Neural progenitor cell (in vitro differentiated cells): ENCODE measurements around the gene TSGA10. TPM values are rescaled to one million over a fixed set of nuclear protein-coding genes. Genes with fewer than 3 reads are reported as not detected.

Experiments used
- DNase-seq: peaks from one replicate; pipeline ENCODE4 v3.0.0-alpha.2; 2016; ENCODE audit warnings: low spot score
- H2AFZ ChIP-seq: fragments of 200-600 bp; sonication (generic); replicated peaks from 2 replicates; pipeline ENCODE4 v1.6.1; 2016; ENCODE audit warnings: antibody characterized with exemption
- H3F3A ChIP-seq: fragments of 200-600 bp; sonication (generic); 2 replicates; pipeline ENCODE4 v1.6.1; 2016; ENCODE audit warnings: antibody characterized with exemption, low read depth
- H3K27ac ChIP-seq: fragments of 200-600 bp; sonication (generic); 2 replicates; pipeline ENCODE4 v1.5.1; 2016; ENCODE audit warnings: mild to moderate bottlenecking
- H3K27me3 ChIP-seq: fragments of 200-600 bp; sonication (generic); 2 replicates; pipeline ENCODE4 v1.6.1; 2016; ENCODE audit warnings: mild to moderate bottlenecking, moderate library complexity
- H3K36me3 ChIP-seq: fragments of 200-600 bp; sonication (generic); 2 replicates; pipeline ENCODE4 v1.5.1; 2016
- H3K4me1 ChIP-seq: fragments of 200-600 bp; sonication (generic); 2 replicates; pipeline ENCODE4 v1.6.1; 2016; ENCODE audit warnings: mixed run types
- H3K4me2 ChIP-seq: fragments of 200-600 bp; sonication (generic); 2 replicates; pipeline ENCODE4 v1.6.1; 2016
- H3K4me3 ChIP-seq: fragments of 200-600 bp; sonication (generic); 2 replicates; pipeline ENCODE4 v1.5.1; 2016
- H3K79me2 ChIP-seq: fragments of 200-600 bp; sonication (generic); 2 replicates; pipeline ENCODE4 v1.6.1; 2016; ENCODE audit warnings: low read depth
- H3K9ac ChIP-seq: fragments of 200-600 bp; sonication (generic); 2 replicates; pipeline ENCODE4 v1.6.1; 2016
- H3K9me3 ChIP-seq: fragments of 200-600 bp; sonication (generic); 2 replicates; pipeline ENCODE4 v1.5.1; 2016; ENCODE audit warnings: low read depth
- H4K20me1 ChIP-seq: fragments of 200-600 bp; sonication (generic); 2 replicates; pipeline ENCODE4 v1.6.1; 2016; ENCODE audit warnings: low read depth
- H3K27ac Mint-ChIP-seq: 3 replicates; pipeline ENCODE4 v1.8.0; 2021; ENCODE audit warnings: mixed read lengths
- H3K27me3 Mint-ChIP-seq: 2 replicates; pipeline ENCODE4 v1.8.0; 2022; ENCODE audit warnings: low read depth, mild to moderate bottlenecking, inconsistent platforms, moderate library complexity, mixed read lengths; ENCODE audit not compliant: insufficient read depth
- H3K36me3 Mint-ChIP-seq: 3 replicates; pipeline ENCODE4 v1.8.0; 2021; ENCODE audit warnings: mixed read lengths
- H3K4me1 Mint-ChIP-seq: 3 replicates; pipeline ENCODE4 v1.8.0; 2021; ENCODE audit warnings: mixed read lengths
- H3K4me3 Mint-ChIP-seq: 3 replicates; pipeline ENCODE4 v1.8.0; 2021; ENCODE audit warnings: mild to moderate bottlenecking, moderate library complexity, mixed read lengths
- H3K9me3 Mint-ChIP-seq: 3 replicates; pipeline ENCODE4 v1.8.0; 2020; ENCODE audit warnings: mixed read lengths
- CTCF ChIP-seq: fragments of 200-600 bp; sonication (generic); IDR thresholded peaks from 2 replicates; pipeline ENCODE4 v1.5.1; 2017; ENCODE audit warnings: antibody characterized with exemption, mild to moderate bottlenecking
- EZH2 ChIP-seq: fragments of 200-600 bp; sonication (generic); IDR thresholded peaks from 2 replicates; pipeline ENCODE4 v1.6.1; 2017; ENCODE audit warnings: antibody characterized with exemption, mild to moderate bottlenecking, moderate library complexity
- EZH2phosphoT487 ChIP-seq: fragments of 200-600 bp; sonication (generic); IDR thresholded peaks from 2 replicates; pipeline ENCODE4 v1.6.1; 2017; ENCODE audit warnings: antibody characterized with exemption
- total RNA-seq: library from RNA; depleted of rRNA; stranded (reverse); fragments of >200 nt; gene quantifications from 2 replicates; pipeline ENCODE4 v1.2.3, GENCODE V29; 2015; ENCODE audit warnings: low replicate concordance

The TSGA10 gene
- total RNA-seq, 1 donor from 2014 or later, result 5.8 TPM

GRCh38 chr2:99106913-99107312 is 47.8 kb downstream of the TSGA10 start:
- Histone ChIP-seq H3K79me2 (no peaks in the 10 kb centered on the region), H3K36me3 (no peaks in the 10 kb centered on the region), H3K27me3 (no peaks in the 10 kb centered on the region), H3K27ac (no peak overlapping the region), H3K4me1 (no peaks in the 10 kb centered on the region), H4K20me1 (no peaks in the 10 kb centered on the region), H3F3A (no peaks in the 10 kb centered on the region), H3K4me2 (no peak overlapping the region), H3K9me3 (no peaks in the 10 kb centered on the region), H3K4me3 (no peak overlapping the region), H3K9ac (no peak overlapping the region), H2AFZ (no peak overlapping the region)
- Mint-ChIP-seq H3K36me3 (no peaks in the 10 kb centered on the region), H3K9me3 (no peaks in the 10 kb centered on the region), H3K4me1 (no peaks in the 10 kb centered on the region), H3K27me3 (no peaks in the 10 kb centered on the region), H3K27ac (no peak overlapping the region), H3K4me3 (no peak overlapping the region)
- DNase-seq, result no peak
- TF ChIP-seq CTCF, result no peak
- no peak for TF ChIP-seq EZH2
- TF ChIP-seq EZH2phosphoT487, result no peak

DNA sequence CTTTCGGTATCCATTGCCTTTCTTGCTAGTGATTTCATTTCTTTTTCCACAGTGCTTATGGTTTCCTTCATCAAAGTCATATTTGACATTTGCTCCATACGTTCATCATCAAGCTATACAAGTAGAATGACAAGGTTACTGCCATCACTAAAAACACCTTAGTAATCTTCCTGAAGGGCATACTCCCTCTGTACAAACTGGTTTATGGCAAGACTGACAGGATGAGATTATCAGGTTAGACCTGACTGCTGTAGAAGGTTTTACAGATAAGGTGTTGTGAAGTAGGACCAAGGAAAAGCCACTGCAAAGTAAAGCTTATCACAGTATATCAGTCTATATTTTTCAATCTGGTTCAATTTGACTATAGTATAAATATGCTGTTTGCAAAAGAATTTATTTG is 50.7 kb downstream of the TSGA10 start:
- no peak overlapping the region for H3K4me3 ChIP-seq
- H3K36me3 ChIP-seq, result no peaks in the 10 kb centered on the region
- H3K27me3 ChIP-seq, result no peaks in the 10 kb centered on the region
- no peaks in the 10 kb centered on the region for H3K36me3 Mint-ChIP-seq
- no peaks in the 10 kb centered on the region for H3K79me2 ChIP-seq
- H3K9me3 ChIP-seq, result no peaks in the 10 kb centered on the region
- H3K9me3 Mint-ChIP-seq, result no peaks in the 10 kb centered on the region
- no peaks in the 10 kb centered on the region for H3K4me1 Mint-ChIP-seq
- H3K4me2 ChIP-seq, result no peak overlapping the region
- H3K4me3 Mint-ChIP-seq, result no peak overlapping the region
- no peaks in the 10 kb centered on the region for H3K4me1 ChIP-seq
- H3K27me3 Mint-ChIP-seq, result no peaks in the 10 kb centered on the region
- no peak overlapping the region for H2AFZ ChIP-seq
- TF ChIP-seq EZH2phosphoT487 (no peak), CTCF (no peak), EZH2 (no peak)
- no peak overlapping the region for H3K9ac ChIP-seq
- no peaks in the 10 kb centered on the region for H4K20me1 ChIP-seq
- no peaks in the 10 kb centered on the region for H3F3A ChIP-seq
- no peak overlapping the region for H3K27ac Mint-ChIP-seq
- H3K27ac ChIP-seq, result no peak overlapping the region
- DNase-seq, result no peak

DNA sequence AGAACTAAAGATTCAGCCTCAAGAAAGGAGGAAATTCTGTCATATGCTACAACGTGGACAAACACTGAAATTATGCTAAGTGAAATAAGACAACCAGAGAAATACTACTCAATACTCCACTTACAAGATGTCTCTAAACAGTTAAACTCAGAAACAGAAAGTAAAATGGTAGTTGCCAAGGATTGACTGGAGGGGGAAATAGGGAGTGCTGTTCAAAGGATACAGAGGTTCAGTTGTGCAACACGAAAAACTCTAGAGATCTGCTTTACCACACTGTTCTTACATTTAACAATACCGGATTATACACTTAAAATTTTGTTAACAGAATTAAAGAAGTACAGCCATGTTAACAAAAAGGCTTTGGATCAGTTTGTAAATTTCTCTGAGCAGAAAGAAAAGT is 53.0 kb downstream of the TSGA10 start:
- no peaks in the 10 kb centered on the region for H3F3A ChIP-seq
- Mint-ChIP-seq H3K27me3 (no peaks in the 10 kb centered on the region), H3K4me1 (no peaks in the 10 kb centered on the region), H3K4me3 (no peak overlapping the region), H3K9me3 (no peaks in the 10 kb centered on the region), H3K36me3 (no peaks in the 10 kb centered on the region), H3K27ac (no peak overlapping the region)
- no peaks in the 10 kb centered on the region for H3K79me2 ChIP-seq
- no peak overlapping the region for H3K4me2 ChIP-seq
- H3K27ac ChIP-seq, result no peak overlapping the region
- H3K9me3 ChIP-seq, result no peaks in the 10 kb centered on the region
- no peaks in the 10 kb centered on the region for H3K4me1 ChIP-seq
- no peak overlapping the region for H3K9ac ChIP-seq
- no peaks in the 10 kb centered on the region for H3K27me3 ChIP-seq
- no peaks in the 10 kb centered on the region for H4K20me1 ChIP-seq
- no peak overlapping the region for H2AFZ ChIP-seq
- H3K4me3 ChIP-seq, result no peak overlapping the region
- TF ChIP-seq EZH2, result no peak
- H3K36me3 ChIP-seq, result no peaks in the 10 kb centered on the region
- no peak for DNase-seq

DNA sequence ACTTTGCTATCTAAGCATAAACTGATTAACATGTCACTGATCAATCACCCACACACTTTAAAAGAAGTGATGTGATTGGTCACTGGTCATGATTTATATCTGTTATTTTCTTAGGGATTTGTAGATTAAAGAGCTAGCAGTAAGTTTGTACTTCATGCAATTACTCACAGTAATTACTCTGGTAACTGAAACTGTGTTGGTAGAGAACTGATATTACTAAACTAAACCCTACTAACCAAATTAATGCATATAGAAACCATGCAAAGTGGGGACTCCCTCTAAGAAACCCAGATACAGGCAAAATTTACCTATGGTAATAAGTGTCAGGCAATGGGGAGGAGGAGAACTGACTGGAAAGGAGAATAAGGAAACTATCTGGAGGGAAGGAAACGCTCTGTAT is 58.0 kb downstream of the TSGA10 start:
- Histone ChIP-seq H3K4me1 (no peaks in the 10 kb centered on the region), H3K4me2 (no peak overlapping the region), H3K4me3 (no peak overlapping the region), H3K27ac (no peak overlapping the region), H2AFZ (no peak overlapping the region), H3K36me3 (no peaks in the 10 kb centered on the region), H4K20me1 (no peaks in the 10 kb centered on the region), H3K79me2 (no peaks in the 10 kb centered on the region), H3K9ac (no peak overlapping the region), H3K9me3 (no peaks in the 10 kb centered on the region), H3K27me3 (no peaks in the 10 kb centered on the region), H3F3A (no peaks in the 10 kb centered on the region)
- H3K4me3 Mint-ChIP-seq, result no peak overlapping the region
- H3K9me3 Mint-ChIP-seq, result peaks cover 15% of the 10 kb centered on the region
- no peaks in the 10 kb centered on the region for H3K27me3 Mint-ChIP-seq
- H3K36me3 Mint-ChIP-seq, result no peaks in the 10 kb centered on the region
- no peak for DNase-seq
- H3K4me1 Mint-ChIP-seq, result no peaks in the 10 kb centered on the region
- H3K27ac Mint-ChIP-seq, result no peak overlapping the region
- no peak for TF ChIP-seq EZH2
- TF ChIP-seq CTCF, result no peak
- TF ChIP-seq EZH2phosphoT487, result no peak
